ENCODE results near the gene GLOD4.

GLOD4 gene

GRCh38 chr17:746783-747629, 35.1 kb downstream of the GLOD4 start:
- Histone ChIP-seq H3K27me3 (ENCODE audit: insufficient read depth, low read length) (no peaks in the 10 kb centered on the region), H3K9me2 (ENCODE audit: low read depth, low read length) (no peaks in the 10 kb centered on the region), H3K79me2 (ENCODE audit: insufficient read depth, low read length) (peaks cover 34% of the 10 kb centered on the region), H3F3A (ENCODE audit: insufficient read depth, low read length) (no peaks in the 10 kb centered on the region), H3K9ac (ENCODE audit: low read length) (no peak overlapping the region), H2AFZ (ENCODE audit: low read length) (no peak overlapping the region), H3K27ac (ENCODE audit: low read depth, low read length, poor library complexity, severe bottlenecking) (no peak overlapping the region), H3K4me1 (ENCODE audit: insufficient read depth, low read length, severe bottlenecking) (peaks cover 14% of the 10 kb centered on the region), H3K4me3 (ENCODE audit: low read depth, low read length, poor library complexity, severe bottlenecking) (no peak overlapping the region), H3K9me3 (ENCODE audit: low read length) (0 out of 2 replicates have a peak, but pooled peaks cover 6% of the 10 kb centered on the region), H3K4me2 (ENCODE audit: low read length) (no peak overlapping the region), H3K36me3 (ENCODE audit: insufficient read depth, low read length) (peaks cover 82% of the 10 kb centered on the region), H4K20me1 (ENCODE audit: insufficient read depth, low read length) (no peaks in the 10 kb centered on the region)
- TF ChIP-seq EZH2 (IDR thresholded peaks at IDR 0.05; ENCODE audit: borderline replicate concordance, low read length), result no peak
- TF ChIP-seq CTCF (IDR thresholded peaks at IDR 0.05; ENCODE audit: low read length), result no peak

- H3F3A ChIP-seq (ENCODE audit: insufficient read depth, low read length), result no peaks in the 10 kb centered on the region
- H3K27me3 ChIP-seq (ENCODE audit: insufficient read depth, low read length), result no peaks in the 10 kb centered on the region
- H3K9ac ChIP-seq (ENCODE audit: low read length), result no peak overlapping the region
- peaks cover 90% of the 10 kb centered on the region for H3K36me3 ChIP-seq (ENCODE audit: insufficient read depth, low read length)
- H3K4me3 ChIP-seq (ENCODE audit: low read depth, low read length, poor library complexity, severe bottlenecking), result no peak overlapping the region
- H4K20me1 ChIP-seq (ENCODE audit: insufficient read depth, low read length), result no peaks in the 10 kb centered on the region
- TF ChIP-seq EZH2 (IDR thresholded peaks at IDR 0.05; ENCODE audit: borderline replicate concordance, low read length) (no peak), CTCF (IDR thresholded peaks at IDR 0.05; ENCODE audit: low read length) (no peak)
- H3K79me2 ChIP-seq (ENCODE audit: insufficient read depth, low read length), result peaks cover 28% of the 10 kb centered on the region
- no peaks in the 10 kb centered on the region for H3K9me2 ChIP-seq (ENCODE audit: low read depth, low read length)
- H3K4me2 ChIP-seq (ENCODE audit: low read length), result no peak overlapping the region
- H3K9me3 ChIP-seq (ENCODE audit: low read length), result 0 out of 2 replicates have a peak, but pooled peaks cover 6% of the 10 kb centered on the region
- no peak overlapping the region for H2AFZ ChIP-seq (ENCODE audit: low read length)
- peaks cover 12% of the 10 kb centered on the region for H3K4me1 ChIP-seq (ENCODE audit: insufficient read depth, low read length, severe bottlenecking)
- no peak overlapping the region for H3K27ac ChIP-seq (ENCODE audit: low read depth, low read length, poor library complexity, severe bottlenecking)
These were observed 35.9 kb downstream of the GLOD4 start for GRCh38 chr17:746181-746580.

- Histone ChIP-seq H3K79me2 (ENCODE audit: insufficient read depth, low read length) (peaks cover 20% of the 10 kb centered on the region), H2AFZ (ENCODE audit: low read length) (no peak overlapping the region), H3K9ac (ENCODE audit: low read length) (no peak overlapping the region), H3K4me3 (ENCODE audit: low read depth, low read length, poor library complexity, severe bottlenecking) (no peak overlapping the region), H3F3A (ENCODE audit: insufficient read depth, low read length) (no peaks in the 10 kb centered on the region), H4K20me1 (ENCODE audit: insufficient read depth, low read length) (no peaks in the 10 kb centered on the region), H3K27me3 (ENCODE audit: insufficient read depth, low read length) (no peaks in the 10 kb centered on the region), H3K36me3 (ENCODE audit: insufficient read depth, low read length) (peaks cover 94% of the 10 kb centered on the region), H3K4me2 (ENCODE audit: low read length) (no peak overlapping the region), H3K9me2 (ENCODE audit: low read depth, low read length) (no peaks in the 10 kb centered on the region), H3K27ac (ENCODE audit: low read depth, low read length, poor library complexity, severe bottlenecking) (no peak overlapping the region), H3K4me1 (ENCODE audit: insufficient read depth, low read length, severe bottlenecking) (peaks cover 11% of the 10 kb centered on the region), H3K9me3 (ENCODE audit: low read length) (0 out of 2 replicates have a peak, but pooled peaks cover 4% of the 10 kb centered on the region)
- TF ChIP-seq CTCF (IDR thresholded peaks at IDR 0.05; ENCODE audit: low read length), result no peak
- no peak for TF ChIP-seq EZH2 (IDR thresholded peaks at IDR 0.05; ENCODE audit: borderline replicate concordance, low read length)
These were observed 36.7 kb downstream of the GLOD4 start for GRCh38 chr17:745406-745805.

Data from OCI-LY1 (cell line).